ENCODE data around the gene FRMD4B. TPM values are rescaled to one million over a fixed set of nuclear protein-coding genes. Genes with fewer than 3 reads are reported as not detected.
"Not testable (repeated sequence)": the region's sequence is repeated elsewhere in the genome, so short reads cannot be mapped to it uniquely, and the experiment has no call there.

FRMD4B gene
- total RNA-seq, 2 donors from 2014 or later = 27.1 to 38.3 TPM

DNA sequence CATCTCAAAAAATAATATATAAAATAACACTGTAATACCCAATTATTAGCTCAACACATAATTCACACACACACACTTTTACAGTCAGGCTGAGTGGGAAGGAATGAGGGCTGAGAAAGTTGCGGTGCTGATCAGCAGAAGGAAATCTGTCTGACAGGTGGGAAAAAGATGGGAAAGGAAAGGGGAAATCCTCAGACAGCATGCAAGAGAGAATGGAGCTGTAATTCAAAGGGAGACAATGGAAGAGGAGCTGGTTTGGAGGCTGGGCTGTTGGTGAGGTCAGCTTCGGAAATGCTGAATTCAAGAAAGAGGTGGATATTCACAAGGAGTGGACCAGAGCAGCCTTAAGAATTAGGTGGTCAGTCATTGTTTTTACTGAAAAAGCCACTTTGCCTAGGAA lies 141.8 kb downstream of the FRMD4B start:
- Mint-ChIP-seq H3K36me3 (no peaks in the 10 kb centered on the region), H3K27me3 (no peaks in the 10 kb centered on the region), H3K4me1 (ENCODE audit: low read depth in 2 of 2) (peaks cover 11 to 18% of the 10 kb centered on the region in 2 donors), H3K27ac (no peak overlapping the region), H3K9me3 (no peaks in the 10 kb centered on the region), H3K4me3 (no peak overlapping the region)
- no peak for ATAC-seq
- no peak for DNase-seq (ENCODE audit: low spot score)

DNA sequence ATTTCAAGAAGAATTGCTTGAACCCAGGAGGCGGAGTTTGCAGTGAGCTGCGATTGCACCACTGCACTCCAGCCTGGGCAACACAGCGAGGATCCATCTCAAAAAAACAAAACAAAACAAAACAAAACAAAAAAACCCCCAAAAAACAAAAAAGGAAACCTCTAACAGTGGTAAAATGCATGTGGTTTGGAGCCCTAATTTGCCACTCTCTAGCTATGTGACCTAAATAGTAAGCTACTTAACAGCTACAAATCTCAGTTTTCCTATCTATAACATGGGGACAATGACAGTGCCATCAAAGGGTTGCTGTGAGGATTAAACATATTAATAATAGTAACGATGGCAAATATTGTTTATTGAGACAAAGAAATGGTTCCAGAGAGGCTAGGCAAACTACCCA lies 144.1 kb downstream of the FRMD4B start:
- H3K4me3 Mint-ChIP-seq = no peak overlapping the region
- H3K4me1 Mint-ChIP-seq (ENCODE audit: low read depth in 2 of 2) = peaks cover 11 to 21% of the 10 kb centered on the region in 2 donors
- H3K27ac Mint-ChIP-seq = no peak overlapping the region
- ATAC-seq = peak in 1 of 2 donors; percentile 60
- no peaks in the 10 kb centered on the region for H3K9me3 Mint-ChIP-seq
- DNase-seq (ENCODE audit: low spot score) = no peak
- no peaks in the 10 kb centered on the region for H3K27me3 Mint-ChIP-seq
- H3K36me3 Mint-ChIP-seq = no peaks in the 10 kb centered on the region

DNA sequence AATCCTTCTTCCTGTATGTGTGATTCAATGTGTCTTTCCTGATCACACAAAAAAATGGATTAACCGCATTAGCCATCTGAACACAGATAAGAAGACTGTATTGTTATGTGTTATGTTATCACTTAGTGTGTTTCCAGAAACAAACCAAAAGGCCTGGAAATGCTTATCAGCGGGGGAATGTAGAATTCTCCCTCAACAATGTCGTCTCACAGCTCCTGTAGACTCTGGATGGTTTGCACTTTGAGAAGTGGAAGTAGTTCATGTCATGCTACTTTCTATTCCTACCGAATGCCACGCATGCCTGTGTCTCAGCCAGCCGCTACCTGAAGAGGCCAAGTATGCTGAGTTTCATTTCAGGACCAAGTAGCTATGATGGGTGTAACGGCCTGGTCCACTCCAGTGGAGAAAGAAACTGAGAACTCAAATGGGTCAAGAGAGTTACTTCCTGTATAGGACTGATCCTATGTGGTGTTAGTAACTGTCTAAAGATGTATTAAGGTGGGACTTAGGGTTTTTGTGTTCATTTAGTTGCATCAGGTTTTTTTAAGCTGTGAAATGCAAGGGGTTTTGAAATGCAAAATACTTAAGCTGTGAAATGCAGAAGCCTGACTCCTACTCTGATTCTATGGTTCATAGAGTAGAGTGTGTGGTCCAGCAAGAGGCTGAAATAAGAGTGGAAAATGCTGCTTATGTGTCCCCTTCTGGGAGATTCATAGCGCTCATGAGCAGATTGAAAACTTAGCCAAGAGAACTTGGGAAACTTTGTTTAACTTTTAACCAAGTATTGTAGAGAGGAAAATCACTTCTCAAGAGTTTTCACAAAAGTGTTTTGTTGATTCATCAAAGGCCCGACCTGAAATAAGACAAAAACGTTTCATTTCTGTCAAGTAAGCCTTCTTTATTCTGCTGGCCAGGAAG lies 145.0 kb downstream of the FRMD4B start:
- peak overlapping the region in 1 of 2 donors; percentile 6 for H3K27ac Mint-ChIP-seq
- ATAC-seq (peak; percentile 26 to 60), DNase-seq (ENCODE audit: low spot score) (no peak)
- H3K27me3 Mint-ChIP-seq = no peaks in the 10 kb centered on the region
- H3K9me3 Mint-ChIP-seq = no peaks in the 10 kb centered on the region
- H3K4me3 Mint-ChIP-seq = no peak overlapping the region
- H3K4me1 Mint-ChIP-seq (ENCODE audit: low read depth in 2 of 2) = peaks cover 11 to 24% of the 10 kb centered on the region in 2 donors
- no peaks in the 10 kb centered on the region for H3K36me3 Mint-ChIP-seq

DNA sequence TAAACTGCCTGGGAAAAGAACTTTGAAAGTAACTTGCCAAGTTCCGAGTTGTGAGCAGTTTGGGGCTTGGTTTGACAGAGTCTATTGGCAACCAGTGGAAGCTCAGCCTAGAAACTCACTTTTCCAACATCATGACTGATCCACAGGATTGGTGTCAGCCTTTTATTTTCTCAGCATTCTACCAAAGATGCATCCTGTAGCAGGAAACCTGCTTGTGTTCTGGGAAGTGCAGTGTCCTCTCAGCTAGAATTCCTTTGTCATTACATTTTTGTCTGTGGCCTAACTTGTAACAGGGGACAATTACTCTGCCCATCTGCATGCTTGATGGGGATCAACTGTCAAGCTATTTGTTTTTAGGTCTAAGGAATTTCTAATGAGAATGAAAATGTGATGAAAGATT lies 146.8 kb downstream of the FRMD4B start:
- H3K4me3 Mint-ChIP-seq = no peak overlapping the region
- H3K9me3 Mint-ChIP-seq = no peaks in the 10 kb centered on the region
- DNase-seq (ENCODE audit: low spot score) (no peak), ATAC-seq (no peak)
- no peak overlapping the region for H3K27ac Mint-ChIP-seq
- no peaks in the 10 kb centered on the region for H3K36me3 Mint-ChIP-seq
- no peaks in the 10 kb centered on the region for H3K27me3 Mint-ChIP-seq
- peaks cover 11 to 24% of the 10 kb centered on the region in 2 donors for H3K4me1 Mint-ChIP-seq (ENCODE audit: low read depth in 2 of 2)

DNA sequence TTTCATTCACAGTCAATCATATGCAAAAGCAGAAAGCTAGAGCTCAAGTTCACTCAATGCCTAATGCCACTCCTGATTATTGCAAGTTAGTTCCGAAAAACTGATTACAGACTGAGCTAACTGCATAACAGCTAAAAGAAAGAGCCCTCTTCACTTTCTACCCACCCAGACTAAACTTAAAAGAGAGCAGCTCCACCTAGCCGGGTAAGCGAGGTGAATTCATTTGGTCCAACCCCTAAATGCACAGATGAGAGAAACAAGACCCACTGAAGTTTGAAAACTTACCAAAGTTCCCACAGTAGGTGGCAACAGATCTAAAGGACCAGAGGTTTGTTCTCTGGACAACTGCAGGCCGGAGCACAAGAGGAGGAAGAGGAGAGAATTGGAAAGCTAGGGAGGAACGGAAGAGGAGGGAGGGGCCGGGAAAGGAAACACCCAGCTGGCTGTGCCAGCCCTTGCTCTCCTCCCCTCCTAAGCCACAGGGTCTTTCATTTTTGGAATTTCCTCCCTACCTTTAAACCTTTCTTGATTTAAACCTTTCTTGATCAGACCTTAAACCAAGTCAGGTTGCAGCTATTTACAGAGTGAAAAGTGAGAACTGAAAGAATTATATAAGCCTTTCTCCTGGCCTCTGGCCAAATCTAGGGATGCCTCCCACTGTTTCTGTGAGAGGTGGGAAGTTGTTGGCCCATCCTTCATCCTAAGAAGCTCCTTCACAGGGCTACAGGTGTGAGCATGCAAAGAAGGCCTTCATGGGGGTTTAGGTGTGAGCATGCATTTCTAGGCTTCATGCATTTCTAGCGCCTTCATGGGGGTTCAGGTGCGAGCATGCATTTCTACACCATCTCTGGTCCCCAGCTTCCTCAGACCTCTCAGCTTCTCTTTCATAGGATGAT lies 148.8 kb downstream of the FRMD4B start:
- no peak overlapping the region for H3K4me3 Mint-ChIP-seq
- no peak for DNase-seq (ENCODE audit: low spot score)
- no peaks in the 10 kb centered on the region for H3K36me3 Mint-ChIP-seq
- H3K4me1 Mint-ChIP-seq (ENCODE audit: low read depth in 2 of 2) = peaks cover 5 to 18% of the 10 kb centered on the region in 2 donors
- peak overlapping the region in 1 of 2 donors; percentile 44 for H3K27ac Mint-ChIP-seq
- no peak for ATAC-seq
- no peaks in the 10 kb centered on the region for H3K27me3 Mint-ChIP-seq
- no peaks in the 10 kb centered on the region for H3K9me3 Mint-ChIP-seq

DNA sequence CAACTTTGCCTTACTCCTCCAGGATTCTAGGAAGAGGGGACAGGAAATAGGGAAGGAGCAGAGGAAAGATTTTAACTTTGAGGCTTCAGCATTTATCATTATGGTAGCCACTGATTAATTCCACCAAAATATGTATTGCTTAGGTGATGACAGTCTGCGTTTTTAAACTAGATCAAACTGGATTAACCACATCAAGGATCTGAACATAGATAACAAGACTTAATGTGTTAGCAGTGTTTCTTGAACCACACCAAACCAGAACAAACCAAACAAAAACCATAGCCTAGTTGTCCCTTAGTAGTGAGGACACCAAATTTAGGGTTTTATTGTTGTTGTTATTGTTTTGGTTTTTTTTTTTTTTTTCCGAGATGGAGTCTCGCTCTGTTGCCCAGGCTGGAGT lies 150.0 kb downstream of the FRMD4B start:
- ATAC-seq (no peak), DNase-seq (ENCODE audit: low spot score) (no peak)
- no peaks in the 10 kb centered on the region for H3K36me3 Mint-ChIP-seq
- no peak overlapping the region for H3K4me3 Mint-ChIP-seq
- peaks cover 1 to 11% of the 10 kb centered on the region in 2 donors for H3K4me1 Mint-ChIP-seq (ENCODE audit: low read depth in 2 of 2)
- H3K27me3 Mint-ChIP-seq = no peaks in the 10 kb centered on the region
- H3K9me3 Mint-ChIP-seq = no peaks in the 10 kb centered on the region
- no peak overlapping the region for H3K27ac Mint-ChIP-seq

DNA sequence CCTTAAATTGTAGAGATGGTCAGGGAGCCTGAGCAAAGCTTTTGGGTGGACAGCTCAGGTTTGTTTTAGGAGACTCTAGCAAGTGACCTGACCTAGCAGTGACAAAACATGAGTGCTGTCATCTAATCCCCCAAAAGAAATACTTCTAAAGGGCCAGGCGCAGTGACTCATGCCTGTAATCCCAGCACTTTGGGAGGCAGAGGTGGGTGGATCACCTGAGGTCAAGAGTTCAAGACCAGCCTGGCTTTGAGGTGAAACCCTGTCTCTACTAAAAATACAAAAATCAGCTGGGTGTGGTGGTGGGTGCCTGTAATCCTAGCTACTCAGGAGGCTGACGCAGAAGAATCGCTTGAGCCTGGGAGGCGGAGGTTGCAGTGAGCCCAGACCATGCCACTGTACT lies 150.7 kb downstream of the FRMD4B start:
- not testable (repeated sequence) for H3K27ac Mint-ChIP-seq; H3K27me3 Mint-ChIP-seq; ATAC-seq; H3K4me1 Mint-ChIP-seq (ENCODE audit: low read depth in 2 of 2); H3K4me3 Mint-ChIP-seq; H3K9me3 Mint-ChIP-seq; H3K36me3 Mint-ChIP-seq; DNase-seq (ENCODE audit: low spot score)

DNA sequence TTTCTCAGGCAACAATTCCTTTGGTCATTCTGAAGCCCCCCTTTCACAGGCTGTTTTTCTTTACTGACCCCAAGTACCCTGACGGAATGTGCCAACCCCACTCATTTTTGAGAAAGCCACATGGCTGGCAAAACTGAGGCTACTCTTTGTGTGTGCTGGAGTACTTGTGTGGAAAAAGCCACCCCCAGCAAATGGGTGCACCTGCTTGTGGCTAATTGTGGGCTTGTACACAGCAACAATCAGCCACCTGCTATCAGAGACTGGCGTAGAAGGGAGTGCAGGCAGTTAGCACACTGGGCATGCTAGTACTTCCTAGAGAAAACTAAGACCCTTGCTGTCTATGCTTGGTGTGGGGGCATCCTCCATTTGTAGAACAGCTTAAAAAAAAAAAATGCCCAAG lies 153.4 kb downstream of the FRMD4B start:
- no peak overlapping the region for H3K4me3 Mint-ChIP-seq

DNA sequence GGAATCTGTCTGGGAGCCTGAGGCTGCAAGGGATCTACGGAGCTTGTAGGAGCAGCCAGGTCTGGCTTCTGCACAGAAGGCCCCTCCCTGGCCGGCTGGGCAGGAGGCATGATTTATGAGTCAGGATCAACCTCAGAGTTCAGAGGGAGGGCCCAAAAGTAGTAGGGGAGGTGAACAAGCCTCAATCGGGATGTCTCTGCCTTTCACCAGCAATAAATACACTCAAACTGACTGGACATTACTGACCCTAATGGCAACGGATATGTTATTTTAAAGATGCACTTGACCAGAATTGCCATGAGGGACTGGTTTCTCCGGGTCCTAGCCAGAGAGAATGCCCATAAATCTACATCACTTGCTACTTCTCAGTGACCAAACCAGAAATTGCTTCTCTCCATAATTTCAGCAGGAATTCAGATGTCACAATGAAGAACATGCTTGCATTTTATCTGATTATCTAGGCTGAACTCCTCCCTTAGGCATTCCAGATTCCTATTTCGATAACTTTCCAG lies 153.9 kb downstream of the FRMD4B start:
- Mint-ChIP-seq H3K27ac (no peak overlapping the region), H3K27me3 (no peaks in the 10 kb centered on the region), H3K9me3 (no peaks in the 10 kb centered on the region), H3K36me3 (no peaks in the 10 kb centered on the region), H3K4me3 (no peak overlapping the region), H3K4me1 (ENCODE audit: low read depth in 2 of 2) (peaks cover 0 to 9% of the 10 kb centered on the region in 2 donors)
- ATAC-seq (no peak), DNase-seq (ENCODE audit: low spot score) (no peak)

More for the DNA sequence above, 153.4 kb downstream of the FRMD4B start:
- H3K27ac Mint-ChIP-seq = no peak overlapping the region
- no peak for ATAC-seq
- DNase-seq (ENCODE audit: low spot score) = no peak
- H3K36me3 Mint-ChIP-seq = no peaks in the 10 kb centered on the region
- peaks cover 0 to 10% of the 10 kb centered on the region in 2 donors for H3K4me1 Mint-ChIP-seq (ENCODE audit: low read depth in 2 of 2)
- no peaks in the 10 kb centered on the region for H3K27me3 Mint-ChIP-seq
- H3K9me3 Mint-ChIP-seq = no peaks in the 10 kb centered on the region

DNA sequence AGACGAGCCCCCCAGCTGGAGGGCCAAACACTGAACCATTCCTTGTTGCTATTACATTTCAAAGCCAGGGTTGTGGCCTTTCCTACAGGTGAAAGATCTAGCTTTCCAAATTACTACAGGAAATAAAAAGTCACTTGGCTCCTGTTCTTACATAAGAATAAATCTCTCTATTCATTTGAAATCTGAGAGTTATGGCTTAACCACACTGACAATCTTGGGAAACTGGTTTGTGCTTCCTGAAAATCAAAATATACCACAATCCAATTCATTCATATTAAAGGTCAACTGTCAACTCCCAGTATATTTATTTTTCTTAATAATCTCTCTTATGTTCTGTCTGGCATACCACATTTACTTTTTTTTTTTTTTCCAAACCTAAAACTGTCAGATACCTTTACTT lies 159.8 kb downstream of the FRMD4B start:
- no peak for DNase-seq (ENCODE audit: low spot score)
- no peak for ATAC-seq
- Mint-ChIP-seq H3K27ac (peak overlapping the region in 1 of 2 donors; percentile 21), H3K36me3 (no peaks in the 10 kb centered on the region), H3K9me3 (peaks cover 3% of the 10 kb centered on the region), H3K27me3 (no peaks in the 10 kb centered on the region), H3K4me1 (ENCODE audit: low read depth in 2 of 2) (peaks cover 7 to 9% of the 10 kb centered on the region in 2 donors), H3K4me3 (no peak overlapping the region)

DNA sequence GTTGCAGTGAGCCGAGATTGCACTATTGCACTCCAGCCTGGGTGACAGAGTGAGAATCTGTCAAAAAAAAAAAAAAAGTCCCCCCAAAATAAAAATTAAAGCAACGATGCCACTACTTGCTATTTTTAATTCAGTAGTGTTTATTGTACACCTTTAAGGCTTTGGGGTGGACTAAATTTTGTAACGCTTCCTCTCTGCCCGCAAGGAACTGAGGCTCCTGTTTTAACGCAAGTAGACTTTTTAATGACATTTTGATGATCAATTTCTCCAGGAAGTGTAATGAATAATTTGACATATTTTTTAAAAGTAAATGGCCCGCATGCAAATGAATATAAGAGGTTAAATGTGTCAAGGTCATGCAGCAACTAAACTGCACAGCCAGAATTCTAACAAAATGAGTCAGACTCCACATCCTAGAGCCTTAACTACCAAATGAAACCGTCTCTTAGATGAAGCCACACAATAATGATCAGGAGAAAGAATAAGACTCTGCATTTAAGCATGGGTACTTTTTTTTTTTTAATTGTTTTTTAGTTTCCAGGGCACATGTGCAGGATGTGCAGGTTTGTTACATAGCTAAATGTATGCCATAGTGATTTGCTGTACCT lies 166.7 kb downstream of the FRMD4B start:
- H3K9me3 Mint-ChIP-seq = no peaks in the 10 kb centered on the region
- H3K27ac Mint-ChIP-seq = peak overlapping the region; percentile 47 to 87
- DNase-seq (ENCODE audit: low spot score) (no peak), ATAC-seq (peak in 1 of 2 donors; percentile 93)
- H3K36me3 Mint-ChIP-seq = peaks cover 12% of the 10 kb centered on the region
- no peaks in the 10 kb centered on the region for H3K27me3 Mint-ChIP-seq
- peak overlapping the region; percentile 79 for H3K4me3 Mint-ChIP-seq
- peaks cover 14 to 27% of the 10 kb centered on the region in 2 donors for H3K4me1 Mint-ChIP-seq (ENCODE audit: low read depth in 2 of 2)

DNA sequence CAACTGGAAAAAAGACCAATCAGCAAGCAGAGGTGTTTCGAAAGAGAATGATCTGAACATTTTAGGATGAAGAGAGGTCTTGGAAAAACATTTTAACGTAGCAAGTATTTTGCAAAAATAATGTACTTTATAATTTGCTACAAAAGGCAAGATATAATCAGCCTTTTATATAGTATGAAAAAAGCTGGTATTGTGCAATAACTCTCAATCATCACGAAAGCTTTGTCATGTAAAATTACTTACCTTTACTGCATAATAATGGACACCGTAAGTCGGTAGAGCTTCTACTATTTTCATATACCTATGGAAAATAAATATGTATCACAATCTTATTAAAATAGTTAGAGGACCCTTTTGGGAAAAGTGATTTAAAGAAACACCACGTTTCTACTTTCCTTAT lies 167.8 kb downstream of the FRMD4B start:
- H3K4me3 Mint-ChIP-seq = no peak overlapping the region
- no peaks in the 10 kb centered on the region for H3K9me3 Mint-ChIP-seq
- ATAC-seq = no peak
- no peaks in the 10 kb centered on the region for H3K27me3 Mint-ChIP-seq
- peaks cover 21 to 38% of the 10 kb centered on the region in 2 donors for H3K4me1 Mint-ChIP-seq (ENCODE audit: low read depth in 2 of 2)
- H3K36me3 Mint-ChIP-seq = peaks cover 12% of the 10 kb centered on the region
- peak overlapping the region in 1 of 2 donors; percentile 6 for H3K27ac Mint-ChIP-seq
- DNase-seq (ENCODE audit: low spot score) = no peak

DNA sequence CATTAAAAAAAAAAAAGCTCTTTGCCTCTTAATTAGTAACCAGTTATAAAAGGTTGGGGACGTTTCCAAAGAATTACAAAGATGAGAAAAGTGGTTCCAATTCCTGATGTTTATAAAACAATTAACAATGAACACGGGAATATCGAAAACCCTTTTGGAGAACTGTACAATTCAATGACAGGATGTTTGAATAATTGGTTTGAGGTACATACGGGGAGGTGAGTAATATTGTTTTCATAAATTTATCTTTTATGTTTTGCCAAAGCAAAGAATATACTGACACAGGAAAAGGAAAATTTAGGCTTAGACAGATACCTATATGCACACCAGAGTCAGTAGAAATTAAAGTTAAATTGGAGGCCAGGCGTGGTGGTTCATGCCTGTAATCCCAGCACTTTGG lies 168.9 kb downstream of the FRMD4B start:
- Mint-ChIP-seq H3K4me1 (ENCODE audit: low read depth in 2 of 2) (peaks cover 28 to 47% of the 10 kb centered on the region in 2 donors), H3K9me3 (no peaks in the 10 kb centered on the region), H3K27me3 (no peaks in the 10 kb centered on the region), H3K36me3 (peaks cover 12% of the 10 kb centered on the region), H3K4me3 (no peak overlapping the region), H3K27ac (peak overlapping the region in 1 of 2 donors; percentile 6)
- DNase-seq (ENCODE audit: low spot score) = no peak
- no peak for ATAC-seq
